Sciatic nerve (tissue), 2 donors: Measurements from ENCODE around the gene ECHDC1. TPM values are rescaled to one million over a fixed set of nuclear protein-coding genes. Genes with fewer than 3 reads are reported as not detected.

Experiments used
- ATAC-seq: fragments of 200-7000 bp; cut with Tn5 transposase; one replicate; pipeline ENCODE4 v1.9.1; 2020; ENCODE audit warnings: mild to moderate bottlenecking, moderate library complexity
- DNase-seq: peaks from one replicate; pipeline ENCODE4 v3.0.0-alpha.2; 2020; ENCODE audit warnings: low spot score
- intact Hi-C: fragments of 100-400 bp; cut with DNase I; formaldehyde crosslinking; loops from one replicate; pipeline ENCODE4 v1.14.2; 2022
- total RNA-seq: library from RNA; stranded (reverse); fragmentation: NEBNext Ultra II Directional; extraction: Animal tissue kit (Norgen Biotek cat#: 25700); gene quantifications from one replicate; pipeline ENCODE4 v1.2.1, GENCODE V29; 2021
- donor health status: DM: no; HTN: no; CAD: no.
- donor health status: DM: no; HTN: no; CAD: no.

The ECHDC1 gene
- total RNA-seq, 1 donor from 2014 or later, result 62.0 TPM

- no peak for ATAC-seq
- intact Hi-C loops, result no loop called here
- DNase-seq, result no peak
Measured at GRCh38 chr6:127255286-127255685, 88.1 kb downstream of the ECHDC1 start.

DNA sequence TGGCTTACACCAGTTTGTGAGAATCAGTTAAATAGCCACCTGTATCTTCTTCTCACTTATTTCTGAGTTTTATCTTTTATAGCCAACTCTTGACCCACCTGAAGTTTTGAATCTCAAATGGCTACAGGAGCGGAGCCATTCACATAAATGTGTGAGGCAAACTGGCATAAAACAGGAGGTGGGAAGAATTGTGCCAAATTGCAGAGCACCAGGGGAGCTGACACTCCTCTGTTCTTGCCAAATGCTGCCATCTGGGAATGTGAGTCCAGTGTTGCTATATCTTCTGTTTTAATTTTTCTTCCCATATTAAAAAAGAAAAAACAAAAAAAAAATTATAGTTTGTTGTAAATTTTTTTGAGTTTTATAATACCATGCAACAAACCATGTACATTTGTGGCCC, 93.8 kb downstream of the ECHDC1 start:
- intact Hi-C loops, result no loop called here
- ATAC-seq (no peak), DNase-seq (no peak)

DNA sequence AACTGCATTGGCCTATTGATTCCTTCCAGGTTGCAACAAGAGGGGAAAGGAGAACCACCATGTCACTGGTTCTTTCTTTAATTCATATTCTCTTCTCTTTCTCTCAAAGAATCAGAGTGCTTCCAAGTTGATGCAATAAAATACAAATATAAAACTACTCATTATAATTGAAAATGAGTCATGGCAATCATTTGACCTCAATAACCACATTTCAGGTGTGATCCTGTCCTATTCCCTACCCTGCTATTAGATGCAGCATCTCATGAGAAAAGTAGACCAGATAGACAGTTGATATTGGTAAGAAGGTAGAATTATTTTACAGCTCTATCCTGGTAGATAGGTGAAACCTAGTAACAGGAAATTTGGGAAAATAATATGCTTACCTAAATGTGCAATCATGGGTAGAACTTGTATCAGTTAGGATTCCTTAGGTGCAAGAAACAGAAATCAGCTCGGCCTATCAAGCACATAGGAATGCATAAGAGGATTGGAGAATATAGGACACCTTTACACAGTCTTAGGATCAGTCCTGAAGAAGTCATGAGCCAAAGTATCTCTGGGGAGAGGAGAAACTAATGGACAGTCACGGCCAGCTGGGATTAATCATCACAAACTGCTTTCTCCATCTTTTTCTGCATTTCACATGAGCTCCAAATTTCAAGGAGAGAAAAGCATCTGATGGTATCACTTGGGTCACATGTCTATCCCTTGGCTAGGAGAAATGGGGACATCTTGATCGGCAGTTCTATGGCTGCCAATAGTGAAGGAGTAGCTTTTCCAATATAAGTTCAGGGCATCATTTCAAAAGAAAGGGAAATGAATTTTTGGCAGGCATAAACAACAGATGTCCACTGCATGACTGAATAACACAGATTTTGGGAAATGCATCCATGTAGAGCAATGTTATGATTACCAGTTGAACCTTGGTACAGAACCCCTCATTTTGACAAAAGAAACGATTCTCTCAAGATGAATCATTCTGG, 96.0 kb downstream of the ECHDC1 start:
- DNase-seq, result no peak
- no peak for ATAC-seq
- intact Hi-C loops, result no loop called here

DNA sequence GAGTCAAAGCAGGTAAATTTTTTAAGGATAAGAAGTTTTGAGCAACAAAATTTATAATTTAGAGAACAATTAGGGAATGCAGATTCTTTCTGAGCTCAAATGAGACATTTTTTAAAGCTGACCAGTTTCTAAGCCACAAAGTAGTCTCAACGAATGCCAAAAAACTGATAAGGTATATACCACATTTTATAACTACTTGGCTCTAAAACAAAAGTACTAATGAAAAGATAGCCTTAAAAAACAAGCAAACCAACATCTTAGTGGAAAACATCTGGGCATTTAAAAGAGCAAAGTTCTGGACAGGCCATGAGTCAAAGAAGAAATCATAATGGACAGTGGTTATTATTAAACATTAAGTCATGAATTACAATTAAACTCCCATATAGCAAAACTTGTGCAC, 99.9 kb downstream of the ECHDC1 start:
- DNase-seq (no peak), ATAC-seq (no peak)
- intact Hi-C loops, result no loop called here

Other genes with a start within 250 kb of the ECHDC1 start
- 17.2 TPM for gene RSPO3, start 224.9 kb downstream of the ECHDC1 start, total RNA-seq
- gene RNF146, start 76.7 kb downstream of the ECHDC1 start, total RNA-seq, result 72.2 TPM
- gene KIAA0408, start 115.8 kb upstream of the ECHDC1 start, total RNA-seq, result 45.3 TPM
- not detected for gene C6orf58, start 233.6 kb upstream of the ECHDC1 start, total RNA-seq